ENCODE measurements around the gene HMGB4. TPM values are rescaled to one million over a fixed set of nuclear protein-coding genes. Genes with fewer than 3 reads are reported as not detected.

Gene HMGB4
- polyA plus RNA-seq, 2 of the 4 experiments (the other 2 are of a cell fraction): not detected

- DNase-seq (ENCODE audit: low read depth in 1 of 2, low spot score in 1 of 2) (no peak), FAIRE-seq (no peak), ATAC-seq (no peak)
- 15% methylated on average over 5 of the region's 5 CpGs for WGBS (ENCODE audit: missing lambda C conversion rate)
- Histone ChIP-seq H3K4me1 (no peaks in the 10 kb centered on the region), H3K4me3 (no peak overlapping the region), H3K27ac (no peak overlapping the region), H3K4me2 (no peak overlapping the region), H3K9me3 (no peaks in the 10 kb centered on the region)
- TF ChIP-seq HOXB5 (CRISPR knock-in tag; IDR thresholded peaks at IDR 0.05) (no peak), FOSB (CRISPR knock-in tag; IDR thresholded peaks at IDR 0.05) (no peak), JUN (IDR thresholded peaks at IDR 0.05) (no peak), HEYL (CRISPR knock-in tag; IDR thresholded peaks at IDR 0.05) (no peak), ZNF302 (CRISPR knock-in tag; IDR thresholded peaks at IDR 0.05) (no peak), CTCF (IDR thresholded peaks at IDR 0.05) (no peak), NFE2L2 (conservative IDR thresholded peaks at IDR 0.05; ENCODE audit: low read length) (no peak)
- ChIA-PET CTCF (no interaction called here), POLR2A (no interaction called here)
These were observed 43.1 kb upstream of the HMGB4 start for GRCh38 chr1:33820804-33821203.

GRCh38 chr1:33821291-33821690 lies 42.6 kb upstream of the HMGB4 start:
- Histone ChIP-seq H3K4me1 (no peaks in the 10 kb centered on the region), H3K27ac (no peak overlapping the region), H3K9me3 (no peaks in the 10 kb centered on the region), H3K4me2 (no peak overlapping the region), H3K4me3 (no peak overlapping the region)
- DNase-seq (ENCODE audit: low read depth in 1 of 2, low spot score in 1 of 2) (no peak), ATAC-seq (no peak), FAIRE-seq (no peak)
- WGBS (ENCODE audit: missing lambda C conversion rate): 43% methylated on average over 5 of the region's 6 CpGs
- TF ChIP-seq HOXB13 (CRISPR knock-in tag; IDR thresholded peaks at IDR 0.05; ENCODE audit: low read depth): no peak
- no peak for TF ChIP-seq BHLHE40 (IDR thresholded peaks at IDR 0.05; ENCODE audit: low read depth, low read length)
- no peak for TF ChIP-seq JUNB (IDR thresholded peaks at IDR 0.05)
- no peak for TF ChIP-seq FOSL2 (IDR thresholded peaks at IDR 0.05)
- TF ChIP-seq FOSL2 (CRISPR knock-in tag; IDR thresholded peaks at IDR 0.05): no peak
- TF ChIP-seq KDM1A (IDR thresholded peaks at IDR 0.05; ENCODE audit: low read depth): no peak
- TF ChIP-seq JUN (IDR thresholded peaks at IDR 0.05): no peak
- TF ChIP-seq MAFK (IDR thresholded peaks at IDR 0.05; ENCODE audit: partially characterized antibody): no peak
- CTCF ChIA-PET: no interaction called here
- POLR2A ChIA-PET: no interaction called here

GRCh38 chr1:33822396-33822795 lies 41.5 kb upstream of the HMGB4 start:
- H3K27ac ChIP-seq: no peak overlapping the region
- no peak overlapping the region for H3K4me2 ChIP-seq
- no peak overlapping the region for H3K4me3 ChIP-seq
- no peak for TF ChIP-seq ZC3H11A (IDR thresholded peaks at IDR 0.05)
- no peak for TF ChIP-seq KDM1A (IDR thresholded peaks at IDR 0.05; ENCODE audit: low read depth)
- no peak for TF ChIP-seq CHD2 (IDR thresholded peaks at IDR 0.05; ENCODE audit: low read length, partially characterized antibody)
- TF ChIP-seq ELK1 (IDR thresholded peaks at IDR 0.05; ENCODE audit: low read depth, low read length): no peak
- TF ChIP-seq FOSB (CRISPR knock-in tag; IDR thresholded peaks at IDR 0.05): no peak
- no peak for TF ChIP-seq NR3C1 (IDR thresholded peaks at IDR 0.05)
- no peak for TF ChIP-seq HMGXB4 (CRISPR knock-in tag; IDR thresholded peaks at IDR 0.05; ENCODE audit: borderline replicate concordance)
- H3K4me1 ChIP-seq: no peaks in the 10 kb centered on the region
- WGBS (ENCODE audit: missing lambda C conversion rate): 7% methylated on average over 5 of the region's 6 CpGs
- FAIRE-seq (no peak), DNase-seq (ENCODE audit: low read depth in 1 of 2, low spot score in 1 of 2) (no peak), ATAC-seq (no peak)
- ChIA-PET POLR2A (no interaction called here), CTCF (no interaction called here)
- no peaks in the 10 kb centered on the region for H3K9me3 ChIP-seq

All from A549 (cell line).